Activated T-helper 1 cell treated with Interleukin-2 at 50 U/mL for 16 hours (primary cell): ENCODE results near the gene APOL1.
"Not testable (repeated sequence)": the region's sequence is repeated elsewhere in the genome, so short reads cannot be mapped to it uniquely, and the experiment has no call there.

Experiments used
- DNase-seq: peaks from one replicate; pipeline ENCODE4 v3.0.0-alpha.2; 2020; ENCODE audit warnings: low read depth

APOL1 gene, protein sequence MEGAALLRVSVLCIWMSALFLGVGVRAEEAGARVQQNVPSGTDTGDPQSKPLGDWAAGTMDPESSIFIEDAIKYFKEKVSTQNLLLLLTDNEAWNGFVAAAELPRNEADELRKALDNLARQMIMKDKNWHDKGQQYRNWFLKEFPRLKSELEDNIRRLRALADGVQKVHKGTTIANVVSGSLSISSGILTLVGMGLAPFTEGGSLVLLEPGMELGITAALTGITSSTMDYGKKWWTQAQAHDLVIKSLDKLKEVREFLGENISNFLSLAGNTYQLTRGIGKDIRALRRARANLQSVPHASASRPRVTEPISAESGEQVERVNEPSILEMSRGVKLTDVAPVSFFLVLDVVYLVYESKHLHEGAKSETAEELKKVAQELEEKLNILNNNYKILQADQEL

DNA sequence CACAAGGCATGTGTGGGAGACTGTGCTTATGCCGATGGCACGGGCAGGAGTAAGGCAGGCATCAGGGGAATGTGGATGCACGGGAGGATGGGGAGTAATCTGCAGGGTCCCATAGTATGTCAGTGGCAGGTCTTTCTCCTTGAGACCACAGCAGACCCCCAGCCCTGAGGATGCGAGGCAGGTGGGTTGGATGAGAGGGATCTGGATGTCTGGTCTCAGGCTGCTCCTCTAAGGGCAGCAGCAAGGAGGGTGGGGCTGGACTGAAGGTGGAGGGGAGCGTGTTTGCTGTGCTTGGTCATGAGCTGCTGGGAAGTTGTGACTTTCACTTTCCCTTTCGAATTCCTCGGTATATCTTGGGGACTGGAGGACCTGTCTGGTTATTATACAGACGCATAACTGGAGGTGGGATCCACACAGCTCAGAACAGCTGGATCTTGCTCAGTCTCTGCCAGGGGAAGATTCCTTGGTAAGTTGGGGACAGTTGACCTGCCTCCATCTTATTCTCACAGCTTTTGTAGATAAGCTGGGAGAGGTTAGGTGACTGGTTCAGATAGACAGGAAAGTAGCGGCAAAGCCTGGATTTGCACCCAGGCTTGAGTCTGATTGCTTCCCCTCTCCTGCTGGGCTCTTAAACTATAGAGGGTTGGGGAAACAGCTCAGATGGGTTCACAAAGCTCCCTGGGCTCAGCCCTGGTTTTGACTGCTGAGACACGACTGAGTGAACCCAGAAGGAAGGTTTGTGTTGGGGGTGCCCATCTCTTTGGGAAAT is at the start of gene APOL1:
APOL1 (plus strand) TSS at position 380 of the 769 bp plus-strand sequence. CDS start 1,823 bp downstream, outside the sequence.
- DNase-seq = no peak

DNA sequence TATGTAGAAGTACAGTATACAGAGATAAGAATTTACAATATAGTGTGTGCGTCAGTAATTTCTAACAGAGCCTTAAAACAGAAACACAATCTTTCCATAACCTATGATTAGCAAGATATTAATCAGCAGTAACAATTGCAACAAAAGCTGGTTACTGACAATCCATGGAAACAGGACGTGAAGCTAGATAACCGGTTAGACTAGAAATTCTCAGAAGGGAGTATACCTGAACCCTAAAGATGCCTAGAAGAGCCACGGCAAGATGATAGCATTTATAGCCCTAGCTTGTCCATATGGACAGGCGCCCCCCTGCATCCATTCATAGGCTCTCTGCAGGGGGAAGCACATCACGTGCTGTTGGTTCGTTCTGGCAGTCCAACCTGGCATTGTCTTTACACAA is 49.5 kb upstream of the APOL1 start:
- DNase-seq = not testable (repeated sequence)

DNA sequence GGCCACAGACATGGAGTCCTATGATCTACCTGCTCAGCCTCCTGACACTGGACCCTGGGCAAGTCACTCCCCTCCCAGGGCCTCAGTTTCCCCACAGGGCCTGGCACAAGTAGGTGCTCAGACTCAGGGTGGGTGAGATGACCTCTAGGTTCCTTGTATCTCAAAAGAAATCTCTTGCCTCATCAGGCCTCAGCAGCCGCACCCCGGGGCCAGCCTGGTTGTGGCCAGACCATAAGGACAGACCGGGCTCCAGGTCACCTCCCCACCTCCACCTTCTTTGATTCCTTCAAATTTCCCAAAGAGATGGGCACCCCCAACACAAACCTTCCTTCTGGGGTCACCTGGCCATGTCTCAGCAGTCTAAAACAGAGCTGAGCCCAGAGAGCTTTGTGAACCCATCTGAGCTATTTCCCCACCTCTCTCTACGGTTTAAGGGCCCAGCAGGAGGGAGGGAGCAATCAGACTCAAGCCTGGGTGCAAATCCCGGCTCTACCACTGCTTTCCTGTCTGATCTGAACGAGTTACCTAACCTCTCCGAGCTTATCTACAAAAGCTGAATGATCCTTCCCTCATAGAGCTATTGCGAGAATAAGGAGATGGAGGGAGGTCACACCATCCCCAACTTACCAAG is 48.8 kb upstream of the APOL1 start:
- DNase-seq = no peak

DNA sequence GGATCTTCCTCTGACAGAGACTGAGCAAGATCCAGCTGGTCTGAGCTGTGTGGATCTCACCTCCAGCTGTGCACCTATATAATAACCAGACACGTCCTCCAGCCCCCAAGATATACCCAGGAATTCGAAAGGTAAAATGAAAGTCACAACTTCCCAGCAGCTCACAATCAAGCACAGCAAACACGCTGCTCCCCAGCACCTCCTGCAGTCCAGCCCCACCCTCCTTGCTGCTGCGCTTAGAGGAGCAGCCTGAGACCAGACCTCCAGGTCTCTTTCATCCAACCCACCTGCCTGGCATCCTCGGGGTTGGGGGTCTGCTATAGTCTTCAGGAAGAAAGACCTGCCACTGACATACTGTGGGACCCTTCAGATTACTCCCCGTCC is 48.3 kb upstream of the APOL1 start:
- no peak for DNase-seq

DNA sequence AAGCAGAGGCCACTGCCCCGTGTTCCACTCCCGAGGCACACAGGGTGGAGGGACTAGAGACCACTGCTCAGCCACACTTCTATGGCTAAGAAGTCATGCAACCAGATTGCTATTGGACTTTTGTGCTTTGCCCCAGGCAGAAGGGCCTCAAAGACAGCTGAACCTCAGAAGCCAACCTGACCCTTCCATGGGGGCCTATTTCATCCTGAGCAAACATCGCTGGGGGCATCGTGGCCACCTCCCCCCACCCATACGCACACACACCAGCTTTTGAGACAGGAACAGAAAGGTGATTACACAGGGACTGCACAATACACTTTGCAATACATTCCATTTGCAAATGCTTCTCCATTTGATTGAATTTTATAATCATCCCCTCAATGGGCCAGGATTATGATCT is 47.4 kb upstream of the APOL1 start:
- DNase-seq = not testable (repeated sequence)

DNA sequence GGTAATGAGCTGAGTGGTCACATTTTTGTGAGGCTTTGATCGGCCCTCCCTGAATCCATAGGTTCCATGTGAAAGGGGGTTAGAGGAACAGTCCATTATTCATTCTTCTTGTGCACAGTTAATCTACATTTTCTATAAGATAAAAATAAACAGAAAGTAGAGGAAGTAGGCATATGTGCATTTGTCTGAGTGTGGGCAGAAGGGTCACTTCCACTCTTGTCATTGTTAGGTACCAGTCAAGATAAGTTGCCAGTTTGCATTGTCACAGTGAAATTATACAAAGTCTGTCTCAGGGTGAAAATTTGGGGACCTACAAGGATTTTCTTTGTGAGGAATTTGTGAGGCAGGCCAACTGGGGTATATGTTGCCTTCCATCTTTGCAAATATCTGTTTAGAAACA is 46.7 kb upstream of the APOL1 start:
- no peak for DNase-seq

DNA sequence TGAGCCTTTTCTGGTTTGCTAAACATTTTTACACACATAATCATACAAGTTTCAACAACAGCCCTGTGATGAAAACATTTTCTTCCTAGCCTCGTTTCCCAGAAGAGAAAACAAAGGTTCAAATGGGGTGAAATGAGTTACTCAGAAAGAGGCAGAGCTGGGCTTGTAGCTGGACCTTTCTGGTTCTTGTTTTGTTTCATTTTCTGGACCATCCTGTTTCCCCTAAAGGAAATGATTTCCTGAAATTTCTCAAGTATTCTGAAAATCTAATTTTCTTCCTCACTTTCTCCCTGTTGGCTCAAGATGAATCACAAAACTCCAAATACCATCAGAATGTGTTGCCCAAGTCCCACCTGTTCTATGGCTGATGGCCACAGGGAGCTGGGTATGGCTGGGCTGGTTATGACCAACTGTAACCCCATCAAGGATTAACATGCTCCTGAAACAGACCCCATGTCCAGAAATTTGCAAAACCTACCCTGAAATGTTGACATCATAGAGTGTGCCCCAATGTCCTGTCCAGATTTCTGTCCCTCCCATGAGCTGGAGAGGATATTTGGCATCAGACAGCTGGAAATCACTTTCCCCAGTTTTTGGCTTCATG is 44.7 kb upstream of the APOL1 start:
- no peak for DNase-seq

DNA sequence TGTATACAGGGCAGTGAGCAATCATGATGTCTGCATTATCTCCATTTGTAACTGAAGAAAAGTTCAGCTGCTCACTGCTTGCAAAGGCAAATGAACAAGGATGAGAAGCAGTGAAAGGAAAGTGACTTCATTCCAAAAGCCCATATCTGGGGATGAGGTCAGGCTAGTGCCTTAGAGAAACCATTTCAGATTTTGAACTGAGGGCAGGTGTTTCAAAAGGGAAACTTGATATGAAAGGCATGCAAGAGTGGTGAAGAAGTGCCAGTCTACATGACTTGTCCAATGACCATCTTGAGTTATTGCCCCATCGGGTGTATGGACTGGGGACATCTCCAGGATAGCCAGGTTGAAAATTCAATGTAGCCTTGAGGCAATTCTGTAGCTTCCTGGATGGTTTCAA is 44.0 kb upstream of the APOL1 start:
- no peak for DNase-seq

DNA sequence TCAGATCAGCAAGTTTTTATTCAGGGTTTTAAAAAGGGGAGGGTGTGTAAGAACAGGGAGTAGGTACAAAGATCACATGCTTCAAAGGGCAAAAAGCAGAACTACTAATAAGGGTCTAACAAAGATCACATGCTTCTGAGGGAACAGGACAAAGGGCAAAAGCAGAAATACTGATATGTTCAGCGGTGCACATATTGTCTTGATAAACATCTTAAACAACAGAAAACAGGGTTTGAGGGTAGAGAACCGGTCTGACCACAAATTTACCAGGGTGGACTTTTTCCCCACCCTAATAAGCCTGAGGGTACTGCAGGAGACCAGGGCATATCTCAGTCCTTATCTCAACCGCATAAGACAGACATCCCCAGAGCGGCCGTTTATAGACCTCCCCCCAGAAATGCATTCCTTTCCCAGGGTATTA is 43.4 kb upstream of the APOL1 start:
- not testable (repeated sequence) for DNase-seq

DNA sequence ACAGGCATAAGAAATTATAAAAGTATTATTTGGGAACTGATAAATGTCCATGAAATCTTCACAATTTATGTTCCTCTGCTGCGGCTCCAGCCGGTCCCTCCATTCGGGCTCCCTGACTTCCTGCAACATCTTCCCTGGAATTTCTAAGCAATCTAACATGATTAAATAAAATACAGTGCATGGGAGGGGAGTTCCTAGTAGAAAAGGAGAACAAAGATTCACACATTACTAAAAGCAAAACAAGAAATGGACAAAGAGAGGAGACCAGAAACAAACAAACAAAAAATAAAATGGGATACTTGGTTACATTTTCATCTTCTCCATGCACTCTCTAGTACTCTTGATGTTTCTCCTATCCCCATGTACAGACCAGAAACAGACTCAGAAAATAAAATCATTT is 42.7 kb upstream of the APOL1 start:
- DNase-seq = no peak

DNA sequence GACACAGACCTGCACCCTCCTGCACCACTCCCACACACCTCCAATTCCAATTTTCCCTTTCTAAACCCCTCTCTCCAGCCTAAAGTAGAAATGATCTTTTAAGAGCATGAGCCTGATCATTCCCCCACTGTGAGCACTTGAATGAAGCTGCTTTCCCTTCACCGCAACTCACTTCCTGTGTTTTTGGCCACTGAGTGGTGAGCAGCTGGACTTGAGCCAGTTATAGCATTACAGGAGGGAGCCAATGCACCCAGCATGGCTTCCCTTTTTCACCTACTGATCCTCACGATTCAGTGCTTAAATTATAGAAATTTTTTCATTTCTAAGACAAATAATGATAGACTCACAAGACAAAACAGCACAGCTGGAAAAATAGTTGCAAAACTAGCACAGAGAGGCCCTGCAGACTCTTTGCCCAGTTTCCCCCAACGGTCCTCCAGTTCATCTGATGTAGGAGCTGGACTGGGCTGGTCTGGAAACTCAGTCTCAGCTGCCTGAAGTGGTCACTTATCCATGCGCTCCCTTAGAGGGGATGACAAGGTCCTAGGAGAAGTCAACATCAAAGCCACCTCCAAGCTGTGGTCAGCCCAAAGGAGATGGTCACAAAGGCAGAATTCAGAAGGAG is 41.6 kb upstream of the APOL1 start:
- DNase-seq = no peak

DNA sequence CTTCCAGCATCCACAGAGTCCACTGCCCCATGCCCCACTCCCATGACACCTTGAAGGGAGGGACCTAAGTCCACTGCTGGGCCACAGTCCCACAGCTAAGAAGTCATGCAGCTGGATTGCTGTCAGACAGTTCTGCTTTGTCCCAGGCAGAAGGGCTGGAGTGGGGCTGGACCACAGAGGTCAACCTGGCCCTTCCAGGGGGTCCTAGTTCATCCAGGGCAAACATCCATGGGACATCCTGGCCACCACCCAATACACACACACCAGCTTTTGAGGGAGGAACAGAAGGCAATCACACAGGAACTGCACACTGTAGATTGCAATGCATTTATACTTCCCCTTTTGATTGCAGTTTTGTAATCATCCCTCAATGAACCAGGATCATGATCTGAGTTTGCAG is 40.0 kb upstream of the APOL1 start:
- no peak for DNase-seq

DNA sequence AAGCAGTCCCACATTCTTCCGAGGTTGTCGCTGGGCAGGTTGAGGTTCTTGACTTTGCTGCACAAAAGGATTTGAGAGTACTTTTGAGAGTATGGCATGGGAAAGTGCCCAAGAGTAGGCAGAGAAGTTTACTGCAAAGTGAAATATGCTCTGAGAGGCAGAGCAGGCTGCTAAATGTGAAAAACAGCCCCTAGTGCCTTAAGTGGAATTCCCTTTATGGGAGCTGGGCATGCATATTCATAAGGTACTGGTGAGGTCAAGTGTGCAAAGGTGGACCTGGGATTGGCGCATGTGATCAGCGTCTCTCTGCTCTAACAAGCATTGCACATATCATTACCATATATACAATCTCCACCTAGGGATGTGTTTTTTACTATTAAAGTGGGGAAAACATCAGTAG is 39.3 kb upstream of the APOL1 start:
- no peak for DNase-seq

DNA sequence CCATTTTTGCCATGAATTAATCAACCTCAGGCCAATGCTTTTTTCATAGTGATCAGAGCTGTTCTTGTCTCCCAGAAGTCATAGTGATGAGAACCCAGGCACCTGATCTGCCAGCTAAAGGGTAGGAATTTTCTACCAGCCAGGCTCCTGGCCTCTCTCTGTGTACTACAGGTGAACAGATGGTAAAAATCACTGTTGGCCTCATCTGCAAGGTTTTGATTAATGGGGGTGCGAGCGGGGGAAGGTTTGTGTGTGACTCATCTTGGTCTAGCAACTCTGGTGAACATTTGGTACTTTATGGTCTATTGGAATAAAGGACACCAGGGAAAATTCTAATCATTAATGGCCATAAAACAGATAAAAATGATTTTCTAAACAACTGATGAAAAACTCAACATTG is 37.0 kb upstream of the APOL1 start:
- no peak for DNase-seq

DNA sequence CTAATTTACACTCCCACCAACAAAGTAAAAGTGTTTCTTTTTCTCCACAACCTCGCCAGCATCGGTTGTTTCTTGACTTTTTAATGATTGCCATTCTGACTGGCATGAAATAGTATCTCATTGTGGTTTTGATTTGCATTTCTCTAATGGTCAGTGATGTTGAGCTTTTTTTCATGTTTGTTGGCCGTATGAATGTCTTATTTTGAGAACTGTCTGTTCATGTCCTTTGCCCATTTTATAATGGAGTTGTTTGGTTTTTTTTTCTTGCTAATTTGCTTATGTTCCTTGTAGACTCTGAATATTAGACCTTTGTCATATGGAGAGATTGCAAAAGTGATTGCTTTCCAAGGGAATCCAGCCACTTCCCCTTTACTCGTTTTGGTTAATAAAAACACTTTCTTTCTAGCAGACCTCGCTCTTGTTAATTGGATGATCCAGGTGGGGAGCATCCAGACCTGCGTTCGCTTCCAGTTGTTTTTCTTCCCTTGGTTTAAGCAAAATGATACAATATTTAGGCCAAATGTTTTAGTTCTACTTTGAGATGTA is 34.2 kb upstream of the APOL1 start:
- no peak for DNase-seq

DNA sequence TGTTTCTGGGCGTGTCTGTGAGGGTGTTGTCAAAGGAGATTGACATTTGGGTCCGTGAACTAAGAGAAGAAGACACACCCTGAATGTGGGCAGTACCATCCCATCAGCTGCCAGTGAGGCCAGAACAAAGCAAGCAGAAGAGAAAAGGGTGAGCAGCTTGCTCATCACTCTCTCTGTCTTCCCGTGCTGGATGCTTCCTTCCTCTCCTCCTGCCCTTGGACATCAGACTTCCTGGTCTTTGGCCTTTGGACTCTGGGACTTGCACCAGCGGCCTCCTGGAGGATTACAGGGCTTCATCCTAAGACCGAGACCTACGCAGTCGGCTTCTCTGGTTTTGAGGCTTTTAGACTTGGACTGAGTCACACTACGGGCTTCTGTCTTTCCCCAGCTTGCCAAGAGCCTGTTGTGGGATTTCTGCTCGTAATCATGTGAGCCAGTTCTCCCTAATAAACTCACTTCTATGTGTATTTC is 32.4 kb upstream of the APOL1 start:
- no peak for DNase-seq

DNA sequence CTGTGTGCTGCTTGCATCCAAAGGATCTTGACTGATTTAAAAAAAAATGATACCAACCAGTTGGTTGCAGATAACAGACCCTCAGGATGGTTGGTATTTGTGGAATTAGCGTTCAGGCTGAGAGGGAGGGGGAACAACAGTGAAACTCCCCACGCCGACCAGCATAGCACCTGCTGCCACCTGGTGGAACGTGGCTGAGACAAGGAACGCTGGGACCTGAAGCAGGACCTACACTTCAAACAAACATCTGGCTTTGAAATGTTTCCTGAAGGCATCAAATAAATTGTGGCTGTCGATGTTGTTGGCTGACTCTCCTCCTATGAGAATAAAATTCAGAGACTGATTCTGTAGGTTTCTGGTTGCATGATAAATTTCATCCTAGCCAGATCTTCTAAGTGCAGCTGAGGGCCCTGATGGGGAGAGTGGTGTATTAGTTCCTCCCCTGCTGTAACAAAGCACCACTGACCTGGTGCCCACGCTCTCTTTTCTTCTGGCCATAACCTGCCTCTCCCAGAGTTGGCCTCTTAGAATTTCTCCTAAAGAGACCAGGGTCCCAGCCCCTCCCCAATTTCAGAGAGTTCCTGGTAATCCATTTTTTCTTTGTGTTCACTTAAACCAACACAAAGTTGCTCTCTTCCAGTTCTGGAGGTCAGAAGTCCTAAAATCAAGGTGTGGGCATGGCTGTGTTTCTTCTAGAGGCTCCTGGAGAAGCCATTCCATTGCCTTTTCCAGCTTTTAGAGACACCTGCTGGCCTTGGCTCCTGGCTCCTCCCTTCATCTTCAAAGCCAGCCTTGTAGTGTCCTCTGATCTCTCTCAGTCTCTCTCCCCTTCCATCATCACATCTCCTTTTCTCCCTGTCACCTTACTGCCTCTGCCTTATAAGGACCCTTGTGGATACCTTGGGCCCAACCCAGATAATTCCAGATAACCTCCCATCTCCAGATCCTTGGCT is 30.9 kb upstream of the APOL1 start:
- DNase-seq = peak; percentile 30

DNA sequence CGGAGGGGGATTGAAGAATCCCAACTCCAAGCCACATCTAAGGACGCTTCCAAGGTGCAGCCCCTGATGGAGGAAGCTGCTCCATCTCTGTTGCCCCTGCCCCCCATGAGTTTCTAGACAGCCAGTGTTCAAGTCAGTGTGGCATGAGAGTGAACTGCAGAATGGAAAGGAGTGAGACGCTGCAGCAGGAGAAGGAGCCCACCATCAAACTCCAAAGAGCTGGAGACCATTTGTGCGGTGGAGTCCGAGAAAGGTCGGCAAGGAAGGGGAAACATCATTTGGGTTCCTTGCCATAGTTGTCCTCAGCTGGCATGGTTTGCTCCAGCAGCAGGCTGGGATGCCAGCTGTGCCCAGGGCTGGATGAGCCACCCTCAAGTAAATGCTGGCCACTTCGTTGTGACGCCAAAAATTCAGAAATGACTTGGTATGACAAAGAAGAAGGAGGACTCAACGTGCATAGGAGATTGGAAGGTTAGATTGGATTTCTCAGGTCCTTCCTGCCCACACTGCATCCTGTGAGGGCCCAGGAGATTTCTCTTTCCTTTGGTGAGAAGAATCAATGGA is 30.0 kb upstream of the APOL1 start:
- no peak for DNase-seq

DNA sequence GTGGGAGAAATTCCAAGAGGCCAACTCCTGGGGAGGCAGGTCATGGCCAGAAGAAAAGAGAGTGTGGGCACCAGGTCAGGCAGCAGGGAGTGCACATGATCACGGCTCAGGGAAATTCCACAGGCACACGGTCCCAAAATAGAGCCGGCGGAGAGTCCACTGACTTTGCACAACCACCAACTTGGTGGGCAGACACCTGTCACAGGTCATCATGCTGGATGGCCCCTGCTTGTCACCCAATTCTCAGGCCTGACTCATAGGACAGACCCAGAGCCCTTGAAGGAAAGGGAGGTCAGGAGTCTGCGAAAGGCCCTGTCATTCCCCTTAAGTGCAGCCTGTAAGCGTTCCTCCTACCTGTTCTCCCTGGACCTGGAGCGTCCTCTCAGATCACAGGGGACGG is 29.4 kb upstream of the APOL1 start:
- DNase-seq = no peak

DNA sequence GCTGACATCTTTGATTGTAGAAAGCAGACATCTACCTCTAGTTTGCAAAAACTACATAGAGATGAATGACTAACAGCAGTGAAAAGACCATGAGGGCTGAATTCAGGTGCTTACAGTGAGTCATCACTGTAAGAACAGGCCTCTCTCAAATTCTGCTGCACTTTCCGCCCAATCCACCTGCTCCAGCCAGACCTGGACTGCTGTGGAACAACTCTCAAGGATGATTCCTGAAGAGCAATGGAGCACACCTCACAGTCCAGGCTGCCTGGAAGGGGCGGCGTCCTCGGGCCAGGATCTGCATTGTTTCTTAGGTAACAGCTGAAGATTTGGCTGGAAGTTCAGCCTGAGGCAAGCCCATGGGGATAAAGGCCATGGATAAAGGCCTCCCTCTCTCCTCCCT is 28.7 kb upstream of the APOL1 start:
- DNase-seq = no peak
